A673 (cell line): ENCODE data around the gene ENAH. TPM values are rescaled to one million over a fixed set of nuclear protein-coding genes. Genes with fewer than 3 reads are reported as not detected.

Experiments used
- BruUV-seq: library from RNA; stranded (reverse); fragments of 400-500 nt; replicated peaks from 2 replicates; lab custom pipeline; 2021; lab: Mats Ljungman, UMichigan
- CTCF ChIA-PET: fragments of 300-600 bp; sonication (Branson Sonifier 250); formaldehyde crosslinking; loops from one replicate; lab custom pipeline; 2022; ENCODE audit warnings: antibody characterized with exemption; lab: Charles Lee
- POLR2A ChIA-PET: fragments of 300-600 bp; sonication (Branson Sonifier 250); formaldehyde crosslinking; loops from one replicate; lab custom pipeline; 2022; ENCODE audit warnings: antibody characterized with exemption; ENCODE audit not compliant: low non-redundant PET; lab: Charles Lee
- DNase-seq: peaks from one replicate; pipeline ENCODE4 v3.0.0-alpha.2; 2015; ENCODE audit warnings: low spot score
- H3K27ac ChIP-seq: fragments of 200-600 bp; sonication (generic); 2 replicates; pipeline ENCODE4 v1.5.1; 2016; ENCODE audit warnings: mixed run types, low read depth, mild to moderate bottlenecking, mixed read lengths, antibody characterized with exemption, low read length; ENCODE audit not compliant: poor library complexity, severe bottlenecking
- H3K27me3 ChIP-seq: fragments of 200-600 bp; sonication (generic); replicated peaks from 2 replicates; pipeline ENCODE4 v1.6.1; 2017; ENCODE audit warnings: mixed run types, low read depth, mild to moderate bottlenecking, mixed read lengths, antibody characterized with exemption, low read length; ENCODE audit not compliant: insufficient read depth, poor library complexity
- H3K36me3 ChIP-seq: fragments of 200-600 bp; sonication (generic); 2 replicates; pipeline ENCODE4 v1.6.1; 2016; ENCODE audit warnings: mixed run types, mild to moderate bottlenecking, mixed read lengths, antibody characterized with exemption, low read length; ENCODE audit not compliant: insufficient read depth, poor library complexity, severe bottlenecking
- H3K4me1 ChIP-seq: fragments of 200-600 bp; sonication (generic); 2 replicates; pipeline ENCODE4 v1.6.1; 2017; ENCODE audit warnings: mixed run types, mild to moderate bottlenecking, mixed read lengths, antibody characterized with exemption, low read length; ENCODE audit not compliant: insufficient read depth, poor library complexity, severe bottlenecking
- H3K4me3 ChIP-seq: fragments of 200-600 bp; sonication (generic); 2 replicates; pipeline ENCODE4 v1.5.1; 2016; ENCODE audit warnings: low read depth, mixed run types, mild to moderate bottlenecking, mixed read lengths, low read length; ENCODE audit not compliant: poor library complexity, severe bottlenecking
- H3K9me3 ChIP-seq: fragments of 200-600 bp; sonication (generic); 2 replicates; pipeline ENCODE4 v1.6.1; 2016; ENCODE audit warnings: mixed run types, low read depth, mild to moderate bottlenecking, mixed read lengths, antibody characterized with exemption, low read length; ENCODE audit not compliant: poor library complexity, severe bottlenecking
- EZH2 ChIP-seq: fragments of 200-600 bp; sonication (generic); IDR thresholded peaks from 2 replicates; pipeline ENCODE4 v1.6.1; 2017; ENCODE audit warnings: borderline replicate concordance, low read depth, mild to moderate bottlenecking, mixed read lengths, antibody characterized with exemption, low read length; ENCODE audit not compliant: poor library complexity, severe bottlenecking
- intact Hi-C: fragments of 100-400 bp; cut with micrococcal nuclease; formaldehyde crosslinking; loops from one replicate; pipeline ENCODE4 v1.10.0; 2022; ENCODE audit not compliant: unreplicated experiment
- total RNA-seq: library from RNA; stranded (reverse); gene quantifications from 2 replicates; pipeline ENCODE4 v1.2.3, GENCODE V29; 2021
- TF ChIP-seq, protein P1 (sequence below): fragments of 300-800, 200-600 bp; sonication (generic); conservative IDR thresholded peaks from 2 replicates; pipeline ENCODE4 v1.5.1; 2017; ENCODE audit warnings: low read depth, mild to moderate bottlenecking, antibody characterized with exemption, low read length, moderate library complexity, mixed read lengths

Gene ENAH
- total RNA-seq, 1 experiment from 2014 or later: 186 TPM

DNA sequence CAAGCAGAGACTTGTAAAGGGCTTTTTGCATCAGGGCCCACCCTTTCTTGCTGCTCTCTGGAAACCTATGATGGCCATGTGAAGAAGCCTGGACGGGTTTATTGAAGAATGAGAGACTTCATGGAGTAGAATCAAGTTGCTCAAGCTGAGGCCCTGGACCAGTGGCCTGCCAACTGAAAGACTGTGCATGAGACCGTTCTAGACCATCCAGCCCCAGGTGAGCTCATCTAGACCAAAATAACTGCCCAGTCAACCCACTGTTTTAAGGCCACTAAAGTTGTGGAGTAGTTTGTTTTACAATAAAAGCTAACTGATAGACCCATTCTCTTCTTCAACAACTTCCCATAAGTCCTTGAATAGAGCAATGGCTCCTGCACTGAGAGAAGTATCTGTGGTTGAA, 11.8 kb upstream of the ENAH start:
- Histone ChIP-seq H3K4me3 (no peak overlapping the region), H3K36me3 (no peaks in the 10 kb centered on the region), H3K9me3 (no peaks in the 10 kb centered on the region), H3K27ac (no peak overlapping the region), H3K4me1 (no peaks in the 10 kb centered on the region), H3K27me3 (no peaks in the 10 kb centered on the region)
- ChIA-PET POLR2A (no interaction called here), CTCF (no interaction called here)
- BruUV-seq: no TSS peak
- no peak for DNase-seq
- intact Hi-C loops: no loop called here
- TF ChIP-seq EZH2: no peak
- TF ChIP-seq, protein P1, sequence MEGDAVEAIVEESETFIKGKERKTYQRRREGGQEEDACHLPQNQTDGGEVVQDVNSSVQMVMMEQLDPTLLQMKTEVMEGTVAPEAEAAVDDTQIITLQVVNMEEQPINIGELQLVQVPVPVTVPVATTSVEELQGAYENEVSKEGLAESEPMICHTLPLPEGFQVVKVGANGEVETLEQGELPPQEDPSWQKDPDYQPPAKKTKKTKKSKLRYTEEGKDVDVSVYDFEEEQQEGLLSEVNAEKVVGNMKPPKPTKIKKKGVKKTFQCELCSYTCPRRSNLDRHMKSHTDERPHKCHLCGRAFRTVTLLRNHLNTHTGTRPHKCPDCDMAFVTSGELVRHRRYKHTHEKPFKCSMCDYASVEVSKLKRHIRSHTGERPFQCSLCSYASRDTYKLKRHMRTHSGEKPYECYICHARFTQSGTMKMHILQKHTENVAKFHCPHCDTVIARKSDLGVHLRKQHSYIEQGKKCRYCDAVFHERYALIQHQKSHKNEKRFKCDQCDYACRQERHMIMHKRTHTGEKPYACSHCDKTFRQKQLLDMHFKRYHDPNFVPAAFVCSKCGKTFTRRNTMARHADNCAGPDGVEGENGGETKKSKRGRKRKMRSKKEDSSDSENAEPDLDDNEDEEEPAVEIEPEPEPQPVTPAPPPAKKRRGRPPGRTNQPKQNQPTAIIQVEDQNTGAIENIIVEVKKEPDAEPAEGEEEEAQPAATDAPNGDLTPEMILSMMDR: no peak

DNA sequence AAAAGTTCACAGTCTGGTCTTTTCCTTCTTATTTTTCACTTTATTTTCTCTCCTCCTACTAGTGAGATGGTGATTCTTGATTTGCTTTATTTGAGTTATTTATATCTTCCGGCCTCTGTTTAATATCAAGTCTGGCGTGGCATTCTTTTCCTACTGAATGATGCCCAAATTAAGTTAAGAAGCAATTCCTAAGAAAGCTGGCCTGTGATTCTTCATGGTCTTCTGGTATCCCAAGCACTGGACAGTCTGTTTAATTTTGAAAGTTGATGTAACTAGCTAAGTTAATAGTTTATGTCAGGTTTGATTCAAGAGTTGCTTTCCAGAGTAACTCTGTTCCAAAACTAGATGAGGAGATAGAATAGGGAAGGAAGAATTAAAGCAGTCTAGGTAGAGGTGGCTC, 9.2 kb upstream of the ENAH start:
- intact Hi-C loops: no loop called here
- TF ChIP-seq EZH2: no peak
- TF ChIP-seq, protein P1: no peak
- H3K4me1 ChIP-seq: peaks cover 12% of the 10 kb centered on the region
- no peak for DNase-seq
- no peaks in the 10 kb centered on the region for H3K9me3 ChIP-seq
- no TSS peak for BruUV-seq
- POLR2A ChIA-PET: no interaction called here
- no peaks in the 10 kb centered on the region for H3K27me3 ChIP-seq
- CTCF ChIA-PET: interaction anchor here (0.6 kb wide), 1 partner anchor 169 kb away, joined by 9 read pairs; no protein-coding TSS in a partner anchor
- H3K4me3 ChIP-seq: no peak overlapping the region
- H3K36me3 ChIP-seq: no peaks in the 10 kb centered on the region
- H3K27ac ChIP-seq: no peak overlapping the region

DNA sequence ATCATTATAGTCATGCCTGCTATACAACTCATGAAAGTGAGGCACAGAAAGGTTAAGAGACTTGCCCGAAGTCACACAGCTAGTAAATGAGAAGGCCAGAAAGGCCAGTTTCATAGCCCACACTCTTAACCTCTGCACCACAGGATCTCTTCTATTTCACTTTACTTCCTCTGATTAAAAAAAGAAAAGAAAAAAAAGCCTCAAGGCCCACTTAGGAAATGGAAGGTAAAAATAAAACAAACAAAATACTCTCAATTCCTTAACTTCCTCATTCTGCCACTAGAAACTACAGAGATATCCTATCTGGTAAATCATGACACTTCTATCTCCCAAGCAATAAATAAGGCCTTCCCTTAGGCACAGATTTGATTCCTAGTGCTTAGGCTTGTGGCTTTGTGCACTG, 7.6 kb upstream of the ENAH start:
- intact Hi-C loops: no loop called here
- ChIA-PET CTCF (no interaction called here), POLR2A (no interaction called here)
- DNase-seq: no peak
- H3K27ac ChIP-seq: no peak overlapping the region
- H3K27me3 ChIP-seq: no peaks in the 10 kb centered on the region
- H3K36me3 ChIP-seq: no peaks in the 10 kb centered on the region
- TF ChIP-seq, protein P1: no peak
- no peak for TF ChIP-seq EZH2
- H3K4me3 ChIP-seq: no peak overlapping the region
- H3K9me3 ChIP-seq: no peaks in the 10 kb centered on the region
- peaks cover 21% of the 10 kb centered on the region for H3K4me1 ChIP-seq
- BruUV-seq: no TSS peak
